NOMO-1 treated with dmso at 0.1 percent for 144 hours (cell line): ENCODE data around the gene TRIM2.
A peak's percentile ranks its signal among the peaks of the same experiment; 100 is the strongest.

Experiments used
- DNase-seq: peaks from one replicate; lab custom pipeline; 2025; ENCODE audit not compliant: unreplicated experiment; lab: John Stamatoyannopoulos, UW

The TRIM2 gene

DNA sequence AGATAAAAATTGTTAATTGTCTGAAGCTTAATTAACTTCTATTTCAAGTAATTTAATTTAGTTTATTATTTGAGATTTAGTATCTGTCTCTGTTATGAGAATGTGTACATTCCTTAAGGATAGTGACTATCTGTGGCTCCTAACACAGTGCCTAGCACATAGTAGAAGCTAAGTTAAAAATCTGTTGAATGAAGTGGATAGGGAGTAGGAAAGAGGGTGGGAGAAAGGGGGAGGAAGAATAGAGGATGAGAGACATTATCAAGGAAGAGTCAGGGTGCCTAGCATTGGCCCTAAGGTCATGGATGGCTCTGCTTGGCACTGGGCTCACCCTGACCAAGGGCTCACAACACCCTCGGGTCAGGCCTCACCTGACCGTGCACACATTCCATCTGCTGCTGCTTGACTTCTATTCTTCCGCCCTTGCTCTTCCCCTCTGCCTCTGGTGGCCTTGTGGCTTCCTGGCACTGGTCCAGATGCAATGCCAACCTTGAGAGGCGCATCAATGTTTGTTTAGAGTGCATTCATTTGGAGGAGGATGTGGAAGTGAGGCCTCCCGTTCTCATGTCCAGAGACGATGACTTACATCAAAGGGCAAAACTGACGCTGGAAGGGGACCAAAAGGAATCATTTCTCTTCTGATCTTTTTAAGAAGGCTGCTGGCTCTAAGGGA lies 42.3 kb downstream of the TRIM2 start:
- no peak for DNase-seq

GRCh38 chr4:153247116-153247490 lies 42.9 kb downstream of the TRIM2 start:
- DNase-seq: no peak

GRCh38 chr4:153248641-153249198 lies 44.5 kb downstream of the TRIM2 start:
- DNase-seq: no peak

- peak; percentile 51 for DNase-seq
Measured at GRCh38 chr4:153249199-153250041, 45.2 kb downstream of the TRIM2 start.

DNA sequence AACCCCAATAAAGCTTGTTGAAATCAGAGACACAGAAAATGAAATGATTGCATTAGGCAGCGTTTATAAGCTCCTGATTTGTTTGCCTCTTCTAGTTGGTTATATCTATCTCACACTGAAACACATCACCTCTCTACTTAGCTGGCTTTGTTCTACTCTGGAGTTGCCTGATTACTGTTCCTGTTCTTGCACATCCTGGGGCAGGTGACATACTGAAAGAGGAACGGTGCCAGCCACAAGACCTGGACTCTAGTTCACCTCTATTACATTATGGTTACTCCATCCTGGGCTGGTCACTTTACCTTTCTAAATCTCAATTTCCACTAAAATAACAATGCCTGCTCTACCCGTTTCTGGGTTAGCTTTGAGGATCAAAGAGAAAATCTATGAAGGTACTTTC lies 47.9 kb downstream of the TRIM2 start:
- DNase-seq: no peak

DNA sequence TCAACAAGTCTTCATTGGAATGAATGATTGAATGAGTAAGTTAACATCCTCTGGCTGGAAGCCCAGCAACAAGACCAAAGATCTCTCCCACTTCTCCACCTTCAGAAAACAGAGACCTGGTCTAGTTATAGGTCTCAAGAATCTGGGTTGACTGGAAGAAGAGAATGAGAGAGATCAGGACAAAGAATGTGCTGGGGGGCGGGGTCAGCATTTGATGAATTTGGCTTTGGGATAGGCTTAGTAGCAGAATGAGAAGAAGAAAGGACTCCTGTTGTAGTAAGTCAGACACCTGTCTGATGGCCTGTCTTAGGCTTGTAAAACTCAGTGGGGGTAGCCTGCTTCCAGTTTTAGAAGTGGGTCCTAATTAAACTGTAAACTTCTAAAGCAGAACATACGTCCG lies 51.0 kb downstream of the TRIM2 start:
- no peak for DNase-seq

GRCh38 chr4:153257151-153257620 lies 52.9 kb downstream of the TRIM2 start:
- no peak for DNase-seq

- DNase-seq: no peak
Measured at GRCh38 chr4:153257991-153258390, 53.7 kb downstream of the TRIM2 start.

GRCh38 chr4:153258750-153259149 lies 54.5 kb downstream of the TRIM2 start:
- DNase-seq: no peak

DNA sequence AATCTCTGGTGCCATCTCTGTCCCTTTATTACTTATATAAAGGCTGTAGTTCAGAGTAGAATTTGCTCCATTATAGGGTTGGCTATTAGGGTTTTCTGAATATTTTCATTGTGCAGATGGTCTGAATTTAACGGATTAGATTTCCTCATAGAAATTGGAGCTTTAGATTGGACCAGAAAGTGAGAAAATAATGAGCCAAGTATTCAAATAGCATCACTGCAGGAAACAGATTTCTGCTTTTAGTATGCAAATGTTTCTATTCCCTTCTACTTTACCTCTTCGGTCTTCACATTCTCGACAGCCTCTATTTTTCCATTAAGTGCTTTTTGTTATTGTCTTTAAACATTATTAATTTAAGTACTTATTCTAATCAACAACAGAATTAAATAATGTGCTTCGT lies 55.4 kb downstream of the TRIM2 start:
- DNase-seq: no peak

DNA sequence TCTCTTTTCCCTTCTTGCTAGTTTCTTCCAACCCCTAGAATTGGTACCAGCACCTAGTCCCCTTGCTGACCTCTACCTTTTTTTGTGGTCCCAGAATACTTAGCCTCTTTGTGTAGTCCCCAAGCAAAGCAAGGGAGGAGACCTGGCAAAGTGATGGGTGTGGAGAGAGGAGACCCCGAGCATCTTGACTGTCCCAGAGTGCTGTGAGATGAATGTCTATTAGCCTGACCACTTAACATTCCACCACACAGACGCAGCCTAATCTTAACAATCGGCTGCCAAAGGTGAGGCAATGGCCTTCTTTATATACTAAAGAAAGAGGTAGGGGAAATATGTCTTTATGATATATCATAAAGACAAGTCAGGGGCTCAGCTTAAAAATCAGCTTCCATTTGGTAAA lies 55.9 kb downstream of the TRIM2 start:
- no peak for DNase-seq

GRCh38 chr4:153260553-153261300 lies 56.5 kb downstream of the TRIM2 start:
- DNase-seq: no peak

- no peak for DNase-seq
Measured at GRCh38 chr4:153261461-153261860, 57.2 kb downstream of the TRIM2 start.

- DNase-seq: no peak
Measured at GRCh38 chr4:153261914-153262313, 57.7 kb downstream of the TRIM2 start.

GRCh38 chr4:153265306-153266047 lies 61.2 kb downstream of the TRIM2 start:
- DNase-seq: no peak

- DNase-seq: no peak
Measured at GRCh38 chr4:153266988-153267387, 62.7 kb downstream of the TRIM2 start.

DNA sequence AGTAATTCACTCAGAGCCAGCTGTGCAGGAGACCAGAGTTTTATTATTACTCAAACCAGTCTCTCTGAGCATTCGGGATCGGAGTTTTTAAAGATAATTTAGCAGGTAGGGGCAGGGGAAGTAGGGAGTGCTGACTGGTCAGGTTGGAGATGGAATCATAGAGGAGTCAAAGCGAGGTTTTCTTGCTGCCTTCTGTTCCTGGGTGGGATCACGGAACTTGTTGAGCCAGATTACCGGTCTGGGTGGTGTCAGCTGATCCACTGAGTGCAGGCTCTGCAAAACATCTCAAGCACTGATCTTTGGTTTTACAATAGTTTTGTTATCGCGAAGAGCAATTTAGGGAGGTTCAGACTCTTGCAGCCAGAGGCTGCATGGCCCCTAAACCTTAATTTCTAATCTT lies 63.6 kb downstream of the TRIM2 start:
- no peak for DNase-seq

DNA sequence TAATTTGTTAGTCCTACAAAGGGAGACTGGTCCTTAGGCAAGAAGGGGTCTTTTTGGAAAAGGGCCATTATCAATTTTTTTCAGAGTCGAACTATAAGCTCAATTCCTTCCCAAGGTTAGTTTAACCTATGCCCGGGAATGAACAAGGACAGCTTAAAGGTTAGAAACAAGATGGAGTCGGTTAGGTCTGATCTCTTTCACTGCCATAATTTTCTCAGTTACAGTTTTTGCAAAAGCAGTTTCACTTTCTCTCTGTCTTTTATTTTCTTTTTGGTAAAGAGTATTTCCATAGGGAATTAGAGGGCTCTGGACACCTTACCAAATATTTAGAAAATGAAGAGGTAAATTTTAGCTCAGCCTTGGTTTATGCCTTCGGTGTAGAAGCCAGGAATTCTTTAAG lies 64.1 kb downstream of the TRIM2 start:
- no peak for DNase-seq

GRCh38 chr4:153269218-153269990 lies 65.2 kb downstream of the TRIM2 start:
- no peak for DNase-seq

GRCh38 chr4:153270361-153270760 lies 66.1 kb downstream of the TRIM2 start:
- no peak for DNase-seq
